HS-5 (cell line): ENCODE measurements around the gene PDZD2.
A peak's percentile ranks its signal among the peaks of the same experiment; 100 is the strongest.
"Not testable (repeated sequence)": the region's sequence is repeated elsewhere in the genome, so short reads cannot be mapped to it uniquely, and the experiment has no call there.

Experiments used
- DNase-seq: peaks from one replicate; pipeline ENCODE4 v3.0.0-alpha.2; 2012; ENCODE audit warnings: low read depth

The PDZD2 gene

GRCh38 chr5:31770132-31770720 is 131.3 kb downstream of the PDZD2 start:
- no peak for DNase-seq

GRCh38 chr5:31770998-31771397 is 132.1 kb downstream of the PDZD2 start:
- DNase-seq = no peak

GRCh38 chr5:31771500-31771899 is 132.6 kb downstream of the PDZD2 start:
- DNase-seq = no peak

GRCh38 chr5:31776294-31776693 is 137.4 kb downstream of the PDZD2 start:
- not testable (repeated sequence) for DNase-seq

- DNase-seq = no peak
Measured at GRCh38 chr5:31776976-31777651, 138.2 kb downstream of the PDZD2 start.

GRCh38 chr5:31781772-31782171 is 142.8 kb downstream of the PDZD2 start:
- no peak for DNase-seq

- no peak for DNase-seq
Measured at GRCh38 chr5:31783086-31783645, 144.2 kb downstream of the PDZD2 start.

- no peak for DNase-seq
Measured at GRCh38 chr5:31783731-31784130, 144.8 kb downstream of the PDZD2 start.

GRCh38 chr5:31786090-31786631 is 147.2 kb downstream of the PDZD2 start:
- DNase-seq = no peak

- no peak for DNase-seq
Measured at GRCh38 chr5:31794009-31794408, 155.1 kb downstream of the PDZD2 start.

GRCh38 chr5:31798168-31798567 is 159.2 kb downstream of the PDZD2 start:
- no peak for DNase-seq

- no peak for DNase-seq
Measured at GRCh38 chr5:31800351-31800750, 161.4 kb downstream of the PDZD2 start.

GRCh38 chr5:31805785-31806400 is 167.0 kb downstream of the PDZD2 start:
- no peak for DNase-seq

GRCh38 chr5:31806561-31806960 is 167.6 kb downstream of the PDZD2 start:
- no peak for DNase-seq

GRCh38 chr5:31807789-31808540 is 169.0 kb downstream of the PDZD2 start:
- DNase-seq = no peak

GRCh38 chr5:31809050-31809870 is 170.3 kb downstream of the PDZD2 start:
- DNase-seq = peak; percentile 35

GRCh38 chr5:31811210-31811609 is 172.3 kb downstream of the PDZD2 start:
- peak; percentile 99 for DNase-seq

GRCh38 chr5:31815376-31815775 is 176.4 kb downstream of the PDZD2 start:
- DNase-seq = no peak

GRCh38 chr5:31819926-31820516 is 181.1 kb downstream of the PDZD2 start:
- no peak for DNase-seq

GRCh38 chr5:31823472-31823871 is 184.5 kb downstream of the PDZD2 start:
- DNase-seq = no peak
